ENCODE results near the gene OBP2B. TPM values are rescaled to one million over a fixed set of nuclear protein-coding genes. Genes with fewer than 3 reads are reported as not detected.
"Not testable (repeated sequence)": the region's sequence is repeated elsewhere in the genome, so short reads cannot be mapped to it uniquely, and the experiment has no call there.

Gene OBP2B
- polyA plus RNA-seq, 1 donor (not counting 4 experiments of a cell fraction or from before 2014, with no cell fraction given), result not detected

DNA sequence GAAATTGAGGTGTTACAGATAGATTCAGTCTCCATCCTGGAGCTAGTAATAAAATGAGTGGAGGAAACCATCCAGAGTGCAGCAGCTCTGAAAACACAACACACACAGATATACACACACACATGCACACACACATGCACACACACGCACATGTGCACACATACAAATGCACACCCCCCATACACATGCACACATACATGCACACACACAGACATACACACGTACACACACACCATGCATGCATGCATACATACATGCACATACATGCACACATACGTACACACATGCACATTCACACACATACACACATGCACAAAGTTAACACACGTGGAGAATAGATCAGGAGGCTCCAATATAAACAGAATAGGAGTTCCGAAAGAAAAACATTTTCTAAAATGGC lies 21.0 kb upstream of the OBP2B start:
- DNase-seq (ENCODE audit: low read depth, low spot score) (no peak), FAIRE-seq (no peak)
- Histone ChIP-seq H4K20me1 (ENCODE audit: control insufficient read depth, extremely low read depth, insufficient read depth, low read length) (no peaks in the 10 kb centered on the region), H3K9me3 (ENCODE audit: control insufficient read depth, low read depth, low read length) (no peaks in the 10 kb centered on the region), H3K4me3 (ENCODE audit: control insufficient read depth in 2 of 3, extremely low read depth in 1 of 3, insufficient read depth in 2 of 3, low read depth in 1 of 3, low read length in 3 of 3) (no peak overlapping the region), H3K4me1 (ENCODE audit: control insufficient read depth, extremely low read depth, insufficient read depth, low read length) (no peaks in the 10 kb centered on the region), H3K9ac (ENCODE audit: control insufficient read depth, extremely low read depth, insufficient read depth, low read length) (no peak overlapping the region), H3K27me3 (ENCODE audit: control insufficient read depth, extremely low read depth, insufficient read depth, low read length) (no peaks in the 10 kb centered on the region), H3K36me3 (ENCODE audit: control insufficient read depth in 2 of 2, extremely low read depth in 1 of 2, insufficient read depth in 2 of 2, low read length in 2 of 2) (no peaks in the 10 kb centered on the region), H2AFZ (ENCODE audit: control insufficient read depth, low read length) (no peak overlapping the region), H3K4me2 (ENCODE audit: control insufficient read depth, extremely low read depth, insufficient read depth, low read depth, low read length) (no peak overlapping the region), H3K79me2 (ENCODE audit: control insufficient read depth, insufficient read depth, low read length) (no peaks in the 10 kb centered on the region), H3K9me1 (ENCODE audit: control insufficient read depth, extremely low read depth, insufficient read depth, low read length) (no peaks in the 10 kb centered on the region), H3K27ac (ENCODE audit: control insufficient read depth, insufficient read depth, low read length) (no peak overlapping the region)
- dilution Hi-C loops (cut with MboI; ENCODE audit: extremely low pct_ligation_motif_present, low sequenced_read_pairs), result no loop called here
- TF ChIP-seq, protein P1, sequence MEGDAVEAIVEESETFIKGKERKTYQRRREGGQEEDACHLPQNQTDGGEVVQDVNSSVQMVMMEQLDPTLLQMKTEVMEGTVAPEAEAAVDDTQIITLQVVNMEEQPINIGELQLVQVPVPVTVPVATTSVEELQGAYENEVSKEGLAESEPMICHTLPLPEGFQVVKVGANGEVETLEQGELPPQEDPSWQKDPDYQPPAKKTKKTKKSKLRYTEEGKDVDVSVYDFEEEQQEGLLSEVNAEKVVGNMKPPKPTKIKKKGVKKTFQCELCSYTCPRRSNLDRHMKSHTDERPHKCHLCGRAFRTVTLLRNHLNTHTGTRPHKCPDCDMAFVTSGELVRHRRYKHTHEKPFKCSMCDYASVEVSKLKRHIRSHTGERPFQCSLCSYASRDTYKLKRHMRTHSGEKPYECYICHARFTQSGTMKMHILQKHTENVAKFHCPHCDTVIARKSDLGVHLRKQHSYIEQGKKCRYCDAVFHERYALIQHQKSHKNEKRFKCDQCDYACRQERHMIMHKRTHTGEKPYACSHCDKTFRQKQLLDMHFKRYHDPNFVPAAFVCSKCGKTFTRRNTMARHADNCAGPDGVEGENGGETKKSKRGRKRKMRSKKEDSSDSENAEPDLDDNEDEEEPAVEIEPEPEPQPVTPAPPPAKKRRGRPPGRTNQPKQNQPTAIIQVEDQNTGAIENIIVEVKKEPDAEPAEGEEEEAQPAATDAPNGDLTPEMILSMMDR (optimal IDR thresholded peaks at IDR 0.05 in 1 of 3, IDR thresholded peaks at IDR 0.05 in 1 of 3, conservative IDR thresholded peaks at IDR 0.05 in 1 of 3; ENCODE audit: extremely low read depth in 1 of 3, insufficient read depth in 2 of 3, low read length in 3 of 3), result no peak
- no peak for TF ChIP-seq EZH2 (IDR thresholded peaks at IDR 0.05; ENCODE audit: low read length)

DNA sequence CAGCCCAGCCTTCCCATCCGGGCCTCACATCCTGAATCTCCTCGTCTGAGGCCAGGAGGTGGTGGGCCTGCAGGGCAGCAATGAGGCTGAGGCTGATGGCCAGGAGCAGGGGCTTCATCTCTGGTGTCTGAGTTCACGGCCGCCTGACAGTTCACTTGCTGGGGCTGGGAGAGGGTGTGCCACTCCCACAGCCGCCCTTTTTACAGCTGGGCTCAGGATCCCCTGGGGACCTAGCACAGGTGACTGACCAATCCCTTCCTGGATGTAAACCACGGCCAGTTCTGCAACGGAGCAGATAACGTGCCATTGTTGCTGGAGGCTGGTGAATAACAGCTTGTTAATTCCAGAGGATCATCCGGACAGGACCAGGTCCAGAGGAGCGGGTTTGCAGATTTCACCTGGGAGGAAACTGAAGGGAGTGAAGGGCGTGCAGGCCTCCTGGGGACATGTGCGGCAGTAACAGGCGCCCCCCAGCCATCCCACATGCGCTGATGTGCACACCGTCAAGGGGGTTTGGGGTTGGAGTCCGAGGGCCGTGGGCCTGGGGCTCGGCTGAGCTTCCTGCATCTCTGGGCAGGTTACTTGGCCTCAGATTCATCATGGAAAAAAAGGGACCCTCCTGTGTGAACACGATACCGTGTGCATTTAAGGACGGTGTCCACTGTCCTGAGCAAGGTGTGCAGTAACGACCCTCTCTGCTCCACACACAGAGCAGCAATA lies 19.6 kb upstream of the OBP2B start:
- FAIRE-seq, result not testable (repeated sequence)

DNA sequence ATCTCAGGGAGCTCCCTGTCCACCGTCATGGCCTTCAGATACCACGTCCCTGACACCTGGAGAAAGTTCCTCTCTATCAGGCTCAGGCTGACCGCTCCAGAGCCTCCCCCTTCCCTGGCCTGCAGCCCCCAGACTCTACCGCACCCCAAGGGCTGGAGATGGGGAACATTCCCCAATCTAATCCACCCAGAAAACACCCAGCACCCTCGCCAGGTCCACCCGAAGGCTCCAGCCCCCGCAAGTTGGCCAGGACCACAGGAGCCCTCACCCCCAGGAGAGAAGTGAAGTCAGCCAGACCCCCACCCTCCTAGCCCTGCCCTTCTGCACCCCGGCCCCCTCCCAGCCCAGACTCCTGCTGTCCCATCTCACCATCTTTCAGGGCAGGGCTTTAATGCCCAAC lies 18.9 kb upstream of the OBP2B start:
- H3K4me2 ChIP-seq (ENCODE audit: control insufficient read depth, extremely low read depth, insufficient read depth, low read depth, low read length); H3K27me3 ChIP-seq (ENCODE audit: control insufficient read depth, extremely low read depth, insufficient read depth, low read length); H3K4me1 ChIP-seq (ENCODE audit: control insufficient read depth, extremely low read depth, insufficient read depth, low read length); H3K9ac ChIP-seq (ENCODE audit: control insufficient read depth, extremely low read depth, insufficient read depth, low read length); DNase-seq (ENCODE audit: low read depth, low spot score); H3K9me1 ChIP-seq (ENCODE audit: control insufficient read depth, extremely low read depth, insufficient read depth, low read length); H2AFZ ChIP-seq (ENCODE audit: control insufficient read depth, low read length); dilution Hi-C loops (cut with MboI; ENCODE audit: extremely low pct_ligation_motif_present, low sequenced_read_pairs); H3K79me2 ChIP-seq (ENCODE audit: control insufficient read depth, insufficient read depth, low read length); H3K36me3 ChIP-seq (ENCODE audit: control insufficient read depth in 2 of 2, extremely low read depth in 1 of 2, insufficient read depth in 2 of 2, low read length in 2 of 2); FAIRE-seq; H3K9me3 ChIP-seq (ENCODE audit: control insufficient read depth, low read depth, low read length); H4K20me1 ChIP-seq (ENCODE audit: control insufficient read depth, extremely low read depth, insufficient read depth, low read length); H3K4me3 ChIP-seq (ENCODE audit: control insufficient read depth in 2 of 3, extremely low read depth in 1 of 3, insufficient read depth in 2 of 3, low read depth in 1 of 3, low read length in 3 of 3); H3K27ac ChIP-seq (ENCODE audit: control insufficient read depth, insufficient read depth, low read length): not testable (repeated sequence)

More for the DNA sequence above, 19.6 kb upstream of the OBP2B start:
- H3K9ac ChIP-seq (ENCODE audit: control insufficient read depth, extremely low read depth, insufficient read depth, low read length); DNase-seq (ENCODE audit: low read depth, low spot score); H3K9me3 ChIP-seq (ENCODE audit: control insufficient read depth, low read depth, low read length); H3K4me2 ChIP-seq (ENCODE audit: control insufficient read depth, extremely low read depth, insufficient read depth, low read depth, low read length); H3K9me1 ChIP-seq (ENCODE audit: control insufficient read depth, extremely low read depth, insufficient read depth, low read length); dilution Hi-C loops (cut with MboI; ENCODE audit: extremely low pct_ligation_motif_present, low sequenced_read_pairs); H3K4me3 ChIP-seq (ENCODE audit: control insufficient read depth in 2 of 3, extremely low read depth in 1 of 3, insufficient read depth in 2 of 3, low read depth in 1 of 3, low read length in 3 of 3); H4K20me1 ChIP-seq (ENCODE audit: control insufficient read depth, extremely low read depth, insufficient read depth, low read length); H2AFZ ChIP-seq (ENCODE audit: control insufficient read depth, low read length); H3K36me3 ChIP-seq (ENCODE audit: control insufficient read depth in 2 of 2, extremely low read depth in 1 of 2, insufficient read depth in 2 of 2, low read length in 2 of 2); H3K27me3 ChIP-seq (ENCODE audit: control insufficient read depth, extremely low read depth, insufficient read depth, low read length); H3K27ac ChIP-seq (ENCODE audit: control insufficient read depth, insufficient read depth, low read length); H3K79me2 ChIP-seq (ENCODE audit: control insufficient read depth, insufficient read depth, low read length); H3K4me1 ChIP-seq (ENCODE audit: control insufficient read depth, extremely low read depth, insufficient read depth, low read length): not testable (repeated sequence)
